DMS53 treated with DMSO at 0.1 percent for 48 hours (cell line): ENCODE data around the gene ARPC4.
"Not testable (repeated sequence)": the region's sequence is repeated elsewhere in the genome, so short reads cannot be mapped to it uniquely, and the experiment has no call there.

Source experiments
- DNase-seq: peaks from one replicate; lab custom pipeline; 2025; ENCODE audit not compliant: unreplicated experiment; lab: John Stamatoyannopoulos, UW

The ARPC4 gene

DNA sequence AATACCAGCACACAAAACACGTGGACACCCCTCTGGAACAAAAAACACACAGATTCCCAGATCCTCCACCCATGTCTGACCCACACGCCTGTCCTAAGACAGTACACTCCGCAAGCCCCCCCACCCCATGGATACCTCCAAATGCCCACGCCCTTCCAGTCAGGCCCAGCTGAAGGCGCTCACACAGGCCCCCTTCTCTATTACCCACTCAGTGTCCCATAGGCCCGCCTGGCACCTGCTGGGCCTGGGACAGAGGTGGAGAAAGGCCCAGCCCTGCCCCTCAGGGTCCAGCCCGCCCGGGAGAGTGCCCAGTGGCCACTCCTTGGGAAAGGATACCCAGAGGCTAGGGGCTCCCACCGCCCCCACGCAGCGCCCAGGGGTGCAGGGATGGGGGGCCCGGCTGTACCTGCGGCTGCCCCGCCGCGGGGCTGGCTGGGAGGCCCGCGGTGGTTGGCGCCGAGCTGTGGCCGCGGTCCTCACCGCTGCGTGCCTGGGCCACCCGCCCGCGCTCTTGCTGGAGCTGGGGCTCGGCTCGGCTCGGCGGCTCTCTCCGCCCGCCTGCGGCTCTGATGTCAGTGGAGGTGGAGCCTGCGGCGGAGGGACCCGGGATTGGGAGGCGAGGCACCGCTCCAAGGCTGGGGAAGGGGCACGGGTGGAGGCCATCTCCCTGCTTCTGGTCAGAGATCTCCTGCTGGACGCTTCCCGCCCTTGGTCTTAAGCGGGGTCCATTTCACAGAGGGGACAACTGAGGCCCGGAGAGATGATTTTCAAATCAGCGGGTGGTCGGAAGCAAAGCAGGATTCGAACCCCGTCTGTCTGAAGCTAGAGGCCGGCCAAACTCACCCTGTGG is 23.2 kb upstream of the ARPC4 start, which contains the start of gene CAMK1:
CAMK1 (minus strand) TSS at position 522 of the 850 bp plus-strand sequence. CDS start 2,198 bp downstream, outside the sequence.
- DNase-seq: peak; percentile 1

- DNase-seq: no peak
Measured at GRCh38 chr3:9770276-9770812, 22.5 kb upstream of the ARPC4 start.

DNA sequence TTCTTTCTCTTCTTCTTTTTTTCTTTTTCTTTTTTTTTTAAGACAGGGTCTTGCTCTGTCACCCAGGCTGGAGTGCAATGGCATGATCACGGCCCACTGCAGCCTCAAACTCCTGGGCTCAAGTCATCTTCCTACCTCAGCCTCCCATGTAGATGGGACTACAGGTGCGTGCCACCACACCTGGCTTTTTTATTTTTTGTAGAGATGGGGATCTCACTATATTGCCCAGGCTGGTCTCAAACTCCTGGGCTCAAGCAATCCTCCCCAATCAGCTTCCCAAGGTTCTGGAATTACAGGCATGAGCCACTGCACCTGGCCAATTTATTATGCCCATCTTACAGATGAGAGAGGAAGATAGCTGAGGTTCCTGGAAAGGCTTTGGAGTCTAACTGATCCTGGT is 21.9 kb upstream of the ARPC4 start:
- not testable (repeated sequence) for DNase-seq

DNA sequence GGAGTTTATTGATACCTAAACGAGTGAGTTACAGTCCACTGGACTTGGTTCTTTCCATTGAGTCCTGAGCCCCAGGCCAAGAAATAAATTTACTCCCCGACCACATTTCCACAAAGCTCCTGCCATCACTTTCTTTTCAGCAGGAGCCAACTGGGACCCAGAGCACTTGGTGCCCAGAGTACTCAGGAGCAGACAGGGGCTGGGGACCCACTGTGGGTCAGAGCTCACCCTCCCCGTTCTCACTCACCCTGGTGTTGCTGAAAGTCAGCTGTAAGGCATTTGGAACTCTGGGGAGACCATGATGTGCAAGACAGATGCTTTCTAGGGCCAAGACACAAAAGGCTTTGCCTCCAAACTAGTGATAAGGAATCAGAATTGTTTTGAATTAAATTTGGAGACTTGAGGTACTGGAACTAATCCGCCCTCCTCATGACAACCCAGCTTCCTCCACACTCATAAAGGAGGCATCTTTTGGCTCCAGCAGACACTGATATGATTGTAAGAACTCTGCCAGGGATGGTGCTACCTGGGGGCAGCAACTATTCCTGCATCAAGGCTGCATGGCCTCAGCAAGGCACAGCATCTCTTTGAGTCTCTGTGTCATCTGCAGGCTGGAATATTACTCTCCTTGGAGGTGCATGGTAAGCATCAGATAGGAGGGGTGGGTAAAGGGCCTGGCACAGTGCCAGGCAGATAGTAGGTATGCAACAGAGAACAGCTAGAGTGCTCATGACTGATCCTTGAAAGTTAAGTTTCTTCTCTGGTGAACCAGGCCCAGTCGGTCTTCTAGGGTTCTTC is 15.8 kb upstream of the ARPC4 start:
- no peak for DNase-seq

- no peak for DNase-seq
Measured at GRCh38 chr3:9777694-9778021, 15.2 kb upstream of the ARPC4 start.

GRCh38 chr3:9778143-9779074 is 14.5 kb upstream of the ARPC4 start:
- DNase-seq: no peak

GRCh38 chr3:9779075-9779593 is 13.7 kb upstream of the ARPC4 start:
- no peak for DNase-seq

- DNase-seq: no peak
Measured at GRCh38 chr3:9779721-9780457, 13.0 kb upstream of the ARPC4 start.

DNA sequence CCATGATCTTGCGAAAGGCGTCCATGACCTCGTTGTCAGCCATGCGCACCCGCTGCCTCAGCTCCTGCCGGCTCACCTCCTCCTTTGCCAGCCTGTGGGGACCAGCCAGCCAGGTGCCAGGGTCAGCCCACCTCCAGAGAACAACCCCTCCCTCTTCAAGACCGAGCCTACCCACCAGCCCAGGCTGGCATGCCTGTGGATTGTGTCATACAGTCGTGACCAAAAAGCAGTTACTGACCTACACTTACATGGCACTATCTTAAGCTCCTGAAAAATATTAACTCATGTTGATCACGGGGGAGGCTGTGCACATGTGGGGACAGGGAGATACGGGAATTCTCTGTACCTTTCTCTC is 12.4 kb upstream of the ARPC4 start:
- no peak for DNase-seq

DNA sequence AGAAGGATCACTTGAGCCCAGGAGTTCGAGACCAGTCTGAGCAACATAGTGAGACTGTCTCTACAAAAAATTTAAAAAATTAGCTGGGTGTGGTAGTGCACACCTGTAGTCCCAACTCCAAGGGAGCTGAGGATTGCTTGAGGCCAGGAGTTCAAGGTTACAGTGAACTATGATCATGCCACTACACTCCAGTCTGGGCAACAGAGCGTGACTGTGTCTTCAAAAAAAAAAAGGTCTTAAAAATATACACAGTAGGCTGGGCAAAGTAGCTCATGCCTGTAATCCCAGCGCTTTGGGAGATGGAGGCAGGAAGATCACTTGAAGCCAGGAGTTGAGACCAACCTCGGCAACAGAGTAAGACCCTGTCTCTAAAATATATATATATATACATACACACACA is 12.0 kb upstream of the ARPC4 start:
- DNase-seq: no peak

DNA sequence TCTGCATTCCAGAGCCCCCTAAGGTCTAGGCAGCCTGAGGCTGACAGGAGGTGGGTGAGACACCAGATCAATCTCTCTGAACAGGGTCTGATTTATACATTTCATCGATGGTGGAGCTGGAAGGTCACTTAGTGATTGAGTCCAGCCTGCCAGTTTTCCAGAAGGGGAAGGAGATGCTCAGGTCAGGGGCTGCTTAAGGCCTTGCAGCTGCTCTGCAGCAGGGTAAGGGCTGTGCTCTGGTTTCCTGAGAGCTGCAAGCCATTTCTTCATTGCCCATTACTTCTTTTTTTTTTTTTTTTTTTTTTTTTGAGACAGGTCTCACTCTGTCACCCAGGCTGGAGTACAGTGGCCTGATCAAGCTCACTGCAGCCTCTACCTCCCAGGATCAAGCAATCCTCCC is 11.3 kb upstream of the ARPC4 start:
- no peak for DNase-seq

DNA sequence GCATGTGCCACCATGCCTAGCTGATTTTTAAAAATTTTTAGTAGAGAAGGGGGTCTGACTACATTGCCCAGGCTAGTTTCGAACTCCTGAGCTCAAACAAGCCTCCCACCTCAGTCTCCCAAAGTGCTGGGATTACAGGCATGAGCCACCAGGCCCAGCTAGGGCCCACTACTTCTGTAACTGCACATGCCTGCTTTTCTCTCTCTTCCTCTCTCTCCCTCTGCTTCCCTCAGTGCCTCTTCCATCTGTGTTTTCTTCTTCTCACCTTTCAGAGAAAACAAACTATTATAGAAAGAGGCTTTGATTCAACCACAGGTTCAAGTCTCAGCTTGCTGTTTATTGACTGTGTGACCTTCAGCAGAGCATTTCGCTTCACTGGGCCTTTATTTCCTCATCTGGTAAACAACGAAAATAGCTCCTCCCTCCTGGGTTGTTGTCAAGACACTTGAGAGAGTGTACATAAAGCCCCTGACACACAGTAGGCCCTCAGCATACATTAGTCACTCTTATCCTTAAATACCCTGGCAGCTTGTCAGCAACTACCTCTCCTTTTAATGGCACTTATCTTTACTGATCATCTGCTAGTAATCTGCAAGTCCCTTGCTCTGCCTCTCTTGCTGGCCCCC is 10.8 kb upstream of the ARPC4 start:
- no peak for DNase-seq

DNA sequence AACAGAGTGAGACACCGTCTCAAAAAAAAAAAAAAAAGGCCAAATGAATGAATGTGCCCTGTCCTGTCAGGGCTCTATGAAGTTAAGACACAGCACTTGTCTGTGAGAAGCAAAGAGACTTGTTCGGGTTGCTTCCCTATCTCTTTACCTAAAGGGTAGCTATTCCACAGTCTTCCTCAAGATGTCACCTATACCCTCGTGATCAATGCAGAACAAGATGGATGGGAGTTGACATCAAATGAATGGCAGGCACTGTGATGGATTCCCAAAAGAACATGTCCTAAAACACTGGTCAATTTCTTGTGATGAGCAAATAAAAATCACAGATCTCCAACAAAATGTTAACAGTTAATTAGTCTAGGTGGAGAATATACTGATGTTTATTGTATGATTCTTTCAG is 10.1 kb upstream of the ARPC4 start:
- no peak for DNase-seq

DNA sequence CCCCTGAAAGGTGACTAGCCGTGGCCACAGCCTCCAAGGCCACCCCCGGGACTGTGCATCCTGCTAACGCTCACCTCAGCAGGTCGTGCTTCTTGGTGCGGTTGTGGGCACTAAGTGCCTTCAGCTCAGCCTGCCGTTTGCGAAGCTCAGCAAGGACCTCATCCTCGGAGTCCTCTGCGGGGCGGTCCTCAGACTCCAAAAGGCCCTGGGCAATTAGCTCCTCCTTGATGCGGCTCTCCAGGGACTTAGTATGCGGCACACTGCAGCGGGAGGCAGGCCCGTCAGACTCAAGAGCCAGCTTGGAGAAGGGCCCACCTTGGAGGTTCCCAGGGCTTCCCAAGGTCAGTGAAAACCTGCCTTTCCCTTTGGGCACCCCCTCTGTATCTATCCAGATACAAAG is 8.9 kb upstream of the ARPC4 start:
- no peak for DNase-seq

DNA sequence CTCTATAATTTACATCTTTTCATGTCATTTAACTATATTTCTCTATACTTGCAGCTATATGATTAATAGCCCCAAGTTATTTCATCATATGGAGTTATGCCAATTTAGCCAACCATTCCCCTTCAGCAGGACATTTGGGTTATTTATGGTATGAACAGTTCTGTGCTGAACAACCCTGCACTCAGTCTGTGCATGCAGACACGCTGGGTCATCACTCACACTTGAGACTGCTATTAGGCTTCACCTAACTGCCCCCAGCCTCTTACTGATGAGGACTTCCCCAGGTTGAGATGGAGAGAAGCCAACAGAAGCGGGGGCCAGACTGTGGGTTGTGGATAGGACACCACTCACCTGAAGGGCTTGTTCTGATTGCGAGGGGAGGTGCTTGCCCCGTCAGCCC is 7.9 kb upstream of the ARPC4 start:
- no peak for DNase-seq

DNA sequence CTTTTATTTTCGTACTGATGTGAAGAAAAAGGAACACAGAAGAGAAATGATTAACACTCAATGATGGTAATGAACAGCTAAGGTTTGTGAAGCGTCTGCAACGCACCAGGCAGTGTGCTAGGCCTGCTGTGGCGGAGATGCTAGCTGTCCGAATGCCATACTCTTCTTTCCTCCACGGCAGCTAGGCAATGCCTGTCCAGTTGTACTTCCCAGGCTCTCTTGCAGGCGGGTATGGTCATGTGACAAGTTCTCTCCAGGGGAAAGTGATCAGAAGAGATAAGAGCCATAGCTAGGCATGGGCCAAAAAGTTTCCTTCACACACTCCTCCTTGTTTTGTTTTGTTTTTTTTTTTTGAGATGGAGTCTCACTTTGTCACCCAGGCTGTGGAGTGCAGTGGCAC is 7.3 kb upstream of the ARPC4 start:
- DNase-seq: no peak

DNA sequence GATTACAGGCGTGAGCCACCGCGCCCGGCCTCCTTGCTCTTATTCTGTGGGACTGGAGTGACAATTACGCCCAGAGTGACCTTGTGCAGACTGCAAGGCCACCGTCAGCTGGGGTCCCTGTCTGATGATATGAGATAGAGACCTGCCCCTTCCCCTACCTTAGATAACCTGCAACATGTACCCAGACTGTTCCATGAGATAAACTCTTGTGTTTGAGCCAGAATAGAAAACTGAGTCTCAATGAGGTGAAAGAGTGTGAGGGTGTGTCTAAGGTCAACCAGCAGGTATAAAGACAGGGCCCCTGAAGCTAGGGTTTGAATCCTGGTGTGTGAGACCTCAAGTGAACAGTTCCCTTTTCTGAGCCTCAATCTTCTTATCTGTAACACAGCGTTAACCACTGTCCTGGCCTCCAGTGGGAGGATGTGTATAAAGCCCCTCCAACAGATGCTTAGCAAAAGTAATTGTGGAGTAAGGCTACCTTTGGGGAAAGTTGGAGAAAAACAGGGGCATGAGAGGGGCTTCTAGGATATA is 6.6 kb upstream of the ARPC4 start:
- DNase-seq: no peak

DNA sequence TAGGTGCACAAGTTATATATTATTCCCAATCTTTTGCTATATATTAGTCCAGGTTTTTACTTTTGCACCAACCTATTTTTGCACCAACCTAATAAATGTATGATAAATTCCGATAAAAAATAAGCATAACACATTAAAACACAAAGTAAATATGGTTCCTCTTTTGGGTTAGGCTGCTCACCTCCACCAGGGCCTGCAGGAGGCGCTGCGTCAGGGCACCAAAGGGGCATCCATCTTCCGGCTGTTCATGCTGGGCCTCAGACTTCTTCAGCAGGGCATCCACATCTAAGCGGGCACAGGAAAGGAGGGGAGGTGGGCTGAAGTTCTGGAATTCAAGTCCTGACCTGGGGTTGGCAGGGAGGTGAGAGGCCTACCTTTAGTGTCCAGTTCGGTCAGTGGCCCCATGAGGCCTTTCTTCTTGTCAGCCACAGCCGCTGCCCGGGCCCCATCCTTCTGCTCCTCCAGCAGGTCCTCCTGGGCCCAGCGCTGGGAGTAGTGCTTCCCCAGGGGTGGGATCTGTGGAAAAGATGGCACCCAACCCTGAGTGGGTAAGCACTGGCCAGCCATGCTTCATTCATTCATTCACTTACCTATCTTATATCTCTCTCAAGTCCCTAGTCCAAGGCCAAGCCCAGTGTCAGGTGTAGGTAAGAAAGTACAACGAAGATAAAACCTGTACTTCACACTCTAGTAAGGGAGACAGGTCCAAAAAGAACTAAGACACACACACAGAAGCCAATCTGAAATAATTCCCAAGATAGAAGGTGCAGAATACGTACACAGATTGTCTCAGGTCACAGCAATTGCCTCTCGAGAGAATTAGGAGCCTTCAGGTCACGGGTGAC is 5.8 kb upstream of the ARPC4 start:
- no peak for DNase-seq

GRCh38 chr3:9787714-9788113 is 5.2 kb upstream of the ARPC4 start:
- no peak for DNase-seq
